Middle frontal gyrus (tissue), 1 donor: ENCODE measurements around the gene EXOC3.
"Not testable (repeated sequence)": the region's sequence is repeated elsewhere in the genome, so short reads cannot be mapped to it uniquely, and the experiment has no call there.

Experiments used
- DNase-seq: peaks from one replicate; pipeline ENCODE4 v3.0.0-alpha.2; 2015; ENCODE audit warnings: low spot score; ENCODE audit errors: extremely low spot score

EXOC3 gene

DNA sequence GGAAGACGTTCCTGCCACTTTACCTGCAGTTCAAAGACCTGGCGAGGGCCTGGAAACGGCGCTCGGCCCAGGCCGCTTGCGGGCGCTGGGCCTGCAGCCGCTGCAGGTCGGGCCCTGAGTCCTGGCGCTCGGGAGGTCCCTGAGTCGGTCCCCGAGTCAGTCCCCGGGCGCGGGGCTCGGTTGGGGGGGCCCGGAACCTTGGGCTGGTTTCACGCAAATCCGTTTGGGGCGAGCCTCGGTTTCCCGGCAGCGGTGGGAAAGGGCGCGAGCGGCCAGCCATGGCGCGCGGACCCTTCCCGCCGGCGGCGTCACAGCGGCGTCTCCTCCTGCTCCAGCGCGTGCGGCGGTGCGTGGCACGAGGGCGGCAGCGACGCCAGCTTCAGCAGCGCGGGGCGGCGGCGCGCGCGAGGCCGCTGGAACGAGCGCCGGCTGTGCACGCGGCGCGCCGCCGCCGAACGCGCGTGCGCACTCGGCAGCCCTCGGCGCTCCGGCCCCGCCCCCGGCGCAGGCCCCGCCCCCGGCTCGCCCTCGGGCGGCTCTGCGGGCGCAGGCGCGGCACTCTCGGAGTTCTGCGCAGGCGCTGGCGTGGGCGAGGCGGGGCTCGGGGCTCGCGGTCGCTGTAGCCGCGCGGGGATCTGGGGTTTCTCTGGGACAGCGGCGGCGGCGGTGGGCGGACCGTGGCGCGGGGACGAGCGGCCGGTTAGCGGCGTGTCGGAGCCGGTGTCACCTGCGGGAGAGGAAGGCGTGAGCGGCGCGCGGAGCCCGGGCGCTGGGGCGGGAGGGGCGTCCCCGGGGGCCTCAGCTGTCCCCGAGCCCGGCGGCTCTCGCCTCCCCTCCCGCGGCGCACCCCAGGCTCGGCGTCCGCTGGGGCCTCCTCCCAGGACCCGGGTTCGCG lies 29.9 kb downstream of the EXOC3 start:
- peak; percentile 74 for DNase-seq

DNA sequence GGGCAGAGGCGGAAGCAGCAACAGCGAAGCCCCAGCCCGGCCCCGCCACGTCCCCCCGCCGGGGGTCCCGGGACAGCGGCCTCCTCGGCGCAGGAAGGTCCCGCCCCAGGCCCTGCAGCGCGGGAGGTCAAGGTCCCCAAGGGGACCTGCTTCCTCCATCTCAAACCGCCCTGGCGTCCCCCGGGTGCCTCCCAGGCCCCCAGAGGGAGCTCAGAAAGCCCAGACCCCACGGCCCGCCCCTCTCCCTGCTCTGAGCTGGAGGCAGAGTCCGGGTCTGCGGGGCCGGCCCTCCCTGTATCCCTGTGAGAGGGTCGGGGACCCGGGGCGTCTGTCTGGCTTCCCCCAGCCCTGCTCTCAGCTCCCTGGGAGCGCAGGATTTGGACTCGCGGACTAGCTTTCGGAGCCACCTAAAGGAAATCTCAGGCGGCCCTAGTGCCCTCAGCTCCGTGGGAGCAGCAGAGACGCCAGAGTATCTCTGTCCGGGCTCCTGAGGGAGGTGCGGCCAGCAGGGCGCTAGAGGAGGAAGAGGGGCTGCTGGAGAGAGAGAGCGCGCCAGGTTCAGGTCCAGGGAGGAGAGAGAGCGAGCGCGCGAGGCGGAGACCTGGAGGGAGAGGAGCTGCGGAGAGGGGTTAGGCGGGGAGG lies 30.7 kb downstream of the EXOC3 start:
- no peak for DNase-seq

DNA sequence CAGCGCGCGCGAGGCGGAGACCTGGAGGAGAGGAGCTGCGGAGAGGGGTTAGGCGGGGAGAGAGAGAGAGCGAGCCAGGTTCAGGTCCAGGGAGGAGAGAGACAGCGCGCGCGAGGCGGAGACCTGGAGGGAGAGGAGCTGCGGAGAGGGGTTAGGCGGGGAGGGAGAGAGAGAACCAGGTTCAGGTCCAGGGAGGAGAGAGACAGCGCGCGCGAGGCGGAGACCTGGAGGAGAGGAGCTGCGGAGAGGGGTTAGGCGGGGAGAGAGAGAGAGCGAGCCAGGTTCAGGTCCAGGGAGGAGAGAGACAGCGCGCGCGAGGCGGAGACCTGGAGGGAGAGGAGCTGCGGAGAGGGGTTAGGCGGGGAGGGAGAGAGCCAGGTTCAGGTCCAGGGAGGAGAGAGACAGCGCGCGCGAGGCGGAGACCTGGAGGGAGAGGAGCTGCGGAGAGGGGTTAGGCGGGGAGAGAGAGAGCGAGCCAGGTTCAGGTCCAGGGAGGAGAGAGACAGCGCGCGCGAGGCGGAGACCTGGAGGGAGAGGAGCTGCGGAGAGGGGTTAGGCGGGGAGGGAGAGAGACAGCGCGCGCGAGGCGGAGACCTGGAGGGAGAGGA lies 31.4 kb downstream of the EXOC3 start:
- not testable (repeated sequence) for DNase-seq

DNA sequence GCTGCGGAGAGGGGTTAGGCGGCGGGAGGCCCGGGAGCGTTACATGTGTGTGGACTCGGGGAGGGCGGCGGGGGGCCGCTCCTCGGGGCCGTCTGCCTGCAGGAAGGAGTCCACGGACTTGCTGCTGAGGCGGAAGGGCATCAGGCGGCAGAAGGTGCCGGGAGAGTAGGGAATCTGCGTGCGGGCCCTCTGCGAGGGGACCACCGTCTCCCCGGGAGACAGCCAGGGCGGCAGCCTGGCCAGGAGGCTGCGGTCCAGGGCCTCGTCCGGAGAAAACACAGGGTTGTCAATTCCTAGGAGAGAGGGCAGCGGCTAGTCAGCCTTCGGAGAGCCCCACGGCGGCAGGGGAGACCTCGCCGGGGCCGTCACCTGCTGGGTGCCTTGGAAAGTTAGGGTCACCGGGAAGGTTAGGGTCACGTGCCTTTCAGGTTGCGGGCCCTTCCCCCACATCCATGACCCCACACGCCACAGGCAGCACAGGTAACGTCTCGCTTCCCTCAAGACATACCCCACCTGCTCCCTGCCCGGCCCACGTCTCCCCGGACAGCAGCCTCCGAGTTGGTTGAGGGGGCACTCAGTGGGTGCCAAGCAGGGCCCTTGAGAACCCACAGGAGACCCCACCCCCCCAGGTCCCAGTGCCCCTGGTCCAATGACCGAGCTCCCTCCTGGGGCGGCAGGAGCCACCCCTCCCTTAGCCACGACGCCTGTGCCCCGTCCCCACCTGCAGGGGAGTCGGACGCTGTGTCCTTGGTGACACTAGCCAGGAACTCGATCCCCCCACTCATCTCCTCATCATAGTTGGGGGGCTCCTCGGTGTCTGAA lies 32.1 kb downstream of the EXOC3 start:
- no peak for DNase-seq

DNA sequence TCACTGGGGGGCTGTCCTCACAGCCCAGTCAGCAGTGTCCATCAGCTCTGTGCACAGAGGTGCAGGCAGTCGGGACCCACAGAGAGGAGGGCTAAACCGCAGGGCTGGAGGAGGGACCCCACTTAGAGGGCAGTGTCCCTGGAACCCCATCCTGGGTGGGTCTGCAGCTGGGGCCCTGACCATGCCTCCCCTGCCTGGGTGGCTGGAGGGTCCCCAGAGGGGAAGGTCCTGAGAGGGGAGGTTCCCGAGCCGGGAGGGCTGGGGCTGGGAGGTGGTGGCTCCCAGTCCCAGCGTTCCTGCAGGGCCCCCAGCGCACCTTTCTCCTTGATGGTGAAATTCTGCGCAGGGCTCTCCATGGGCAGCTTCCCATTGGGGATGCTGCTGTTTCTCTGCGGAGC lies 32.7 kb downstream of the EXOC3 start:
- DNase-seq: no peak

DNA sequence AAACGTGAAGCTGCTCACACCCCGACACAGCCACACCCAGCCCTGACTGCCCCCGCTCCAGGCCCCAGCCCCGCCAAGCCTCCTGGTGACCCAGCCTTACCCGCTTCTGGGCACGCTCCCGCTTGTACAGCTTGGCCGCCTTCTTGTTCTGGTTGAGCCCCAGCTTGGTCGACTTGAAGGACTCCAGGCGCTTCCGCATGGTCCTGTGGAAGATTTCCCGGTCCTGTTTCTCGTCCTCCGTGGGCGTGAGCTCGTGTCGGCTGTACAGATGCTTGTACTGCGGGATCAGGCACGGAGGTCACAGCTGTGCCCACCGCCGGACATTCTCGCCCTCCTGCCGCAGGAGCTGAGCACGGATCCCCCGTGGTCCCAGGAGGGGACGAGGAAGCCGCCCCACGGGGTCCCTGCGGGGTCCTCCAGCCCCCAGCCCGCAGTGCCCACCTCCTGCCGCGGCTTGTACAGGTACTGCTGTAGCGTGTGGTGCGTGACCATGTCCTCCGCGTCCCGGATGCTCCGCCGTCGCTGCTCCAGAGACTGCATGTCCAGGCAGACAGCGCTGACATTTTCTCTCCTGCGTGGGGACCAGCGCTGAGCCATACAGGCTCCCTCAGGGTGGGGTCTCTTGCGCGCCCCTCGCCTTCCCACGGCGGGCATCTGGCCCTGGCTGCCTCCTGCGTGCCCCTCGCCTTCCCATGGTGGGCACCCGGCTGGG lies 33.3 kb downstream of the EXOC3 start:
- no peak for DNase-seq

DNA sequence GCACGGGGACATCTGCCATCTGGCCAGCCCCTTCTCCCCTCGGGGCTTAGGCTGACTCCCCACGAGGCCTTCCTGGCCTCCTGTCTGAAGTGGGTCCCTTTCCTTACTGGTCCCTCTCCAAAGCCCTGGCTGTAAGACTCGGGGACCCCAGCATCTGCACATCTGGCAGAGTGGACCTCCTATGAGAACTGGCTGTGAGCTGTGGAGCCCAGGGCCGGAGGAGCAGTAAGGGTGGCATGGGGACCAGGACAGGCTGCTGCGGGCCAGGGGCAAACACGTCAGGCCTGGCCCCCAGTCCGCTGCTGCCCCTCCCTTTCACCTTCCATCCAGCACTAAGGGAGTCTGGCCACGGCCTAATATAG lies 33.8 kb downstream of the EXOC3 start:
- no peak for DNase-seq

DNA sequence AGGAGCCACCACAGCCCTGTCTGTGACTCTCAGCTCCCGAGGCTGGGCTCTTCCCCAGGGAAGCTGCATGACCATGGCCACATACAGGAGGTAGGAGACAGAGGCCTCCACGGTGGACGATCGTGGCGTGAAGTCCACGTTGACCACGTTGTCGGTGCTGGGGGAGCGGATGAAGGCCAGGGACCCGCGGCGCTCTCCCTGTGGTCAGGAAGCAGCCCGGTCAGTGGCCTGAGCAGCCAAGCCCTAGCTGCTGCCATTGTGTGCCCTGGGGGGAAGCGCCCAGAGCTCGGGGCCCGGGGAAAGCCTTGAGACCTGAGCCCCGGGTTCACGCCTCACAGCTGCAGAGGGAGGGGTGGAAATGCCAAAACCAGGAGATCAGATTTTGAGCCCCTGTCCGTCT lies 34.3 kb downstream of the EXOC3 start:
- DNase-seq: no peak

DNA sequence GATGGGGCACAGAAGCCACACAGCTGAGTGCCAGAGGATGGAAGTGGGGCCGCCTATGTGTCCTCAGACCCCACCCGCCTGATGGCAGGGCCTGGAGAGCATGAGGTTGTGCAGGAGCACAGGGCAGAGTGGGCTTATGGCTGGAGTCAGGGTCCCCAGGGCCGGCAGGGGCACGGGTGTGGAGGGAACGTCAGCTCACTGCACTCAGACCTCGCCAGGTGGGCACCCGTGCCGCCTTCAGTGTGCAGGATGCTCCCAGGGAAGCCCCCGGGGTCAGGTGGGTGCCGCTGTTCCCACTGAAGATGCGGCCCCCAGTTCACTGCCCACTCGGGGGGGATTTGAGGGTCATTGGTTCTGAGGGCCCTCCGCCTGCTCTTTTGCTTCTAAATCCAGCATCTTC lies 34.9 kb downstream of the EXOC3 start:
- no peak for DNase-seq

DNA sequence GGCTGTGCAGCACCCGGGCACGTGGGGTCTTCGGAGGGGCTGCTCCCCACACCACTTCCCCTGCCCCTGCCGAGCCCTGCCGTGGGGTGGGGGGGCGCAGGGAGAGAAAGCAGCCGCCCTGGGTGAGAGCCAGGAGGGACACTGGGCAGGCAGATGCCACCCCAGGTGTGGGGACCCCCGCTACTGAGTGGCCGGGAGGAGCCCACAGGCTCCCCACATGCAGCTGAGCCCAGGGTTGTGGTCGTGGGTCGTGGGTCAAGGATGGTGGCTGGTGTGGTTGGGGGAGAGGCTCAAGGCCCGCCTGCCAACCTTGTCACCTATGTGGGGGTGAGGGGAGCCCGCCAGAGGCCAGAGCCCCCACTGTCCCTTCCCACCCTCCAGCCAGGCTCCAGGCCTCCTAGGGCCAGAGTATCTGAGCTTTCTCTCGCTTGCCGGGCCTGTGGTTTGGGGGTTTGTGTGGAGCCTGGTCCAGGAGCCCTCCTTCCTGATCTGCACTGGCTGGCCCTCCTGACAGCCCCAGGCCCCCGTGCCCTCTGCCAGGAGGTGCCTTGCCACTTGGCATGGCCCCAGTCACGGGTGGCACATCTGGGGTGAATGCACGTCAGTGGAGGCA lies 35.5 kb downstream of the EXOC3 start:
- no peak for DNase-seq

DNA sequence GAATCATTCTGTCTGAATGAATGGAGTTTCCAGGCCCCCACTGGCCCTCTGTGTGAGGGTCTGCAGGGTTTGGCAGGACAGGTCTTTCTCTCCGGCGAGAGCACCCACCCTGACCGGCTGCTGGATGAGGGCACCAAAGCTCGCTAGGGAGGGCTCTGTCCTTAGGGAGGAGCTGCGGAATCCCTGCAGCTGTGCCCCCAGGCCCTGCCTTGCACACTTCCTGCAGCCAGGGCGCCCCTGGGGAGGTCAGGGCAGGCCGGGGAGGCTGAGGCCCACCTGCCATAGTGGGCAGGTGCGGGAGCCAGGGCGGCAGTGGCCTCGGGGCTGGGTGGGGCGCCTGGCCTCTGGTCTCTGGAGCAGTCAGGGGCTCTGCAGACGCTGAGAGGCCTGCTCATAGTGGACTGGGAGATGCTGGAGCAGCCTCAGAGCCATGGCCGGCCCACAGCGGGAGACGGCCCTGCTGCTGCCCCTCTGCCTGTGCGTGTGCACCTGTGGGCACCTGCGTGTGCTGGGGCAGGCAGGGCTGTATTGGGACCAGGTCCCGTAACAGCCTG lies 36.1 kb downstream of the EXOC3 start:
- no peak for DNase-seq

DNA sequence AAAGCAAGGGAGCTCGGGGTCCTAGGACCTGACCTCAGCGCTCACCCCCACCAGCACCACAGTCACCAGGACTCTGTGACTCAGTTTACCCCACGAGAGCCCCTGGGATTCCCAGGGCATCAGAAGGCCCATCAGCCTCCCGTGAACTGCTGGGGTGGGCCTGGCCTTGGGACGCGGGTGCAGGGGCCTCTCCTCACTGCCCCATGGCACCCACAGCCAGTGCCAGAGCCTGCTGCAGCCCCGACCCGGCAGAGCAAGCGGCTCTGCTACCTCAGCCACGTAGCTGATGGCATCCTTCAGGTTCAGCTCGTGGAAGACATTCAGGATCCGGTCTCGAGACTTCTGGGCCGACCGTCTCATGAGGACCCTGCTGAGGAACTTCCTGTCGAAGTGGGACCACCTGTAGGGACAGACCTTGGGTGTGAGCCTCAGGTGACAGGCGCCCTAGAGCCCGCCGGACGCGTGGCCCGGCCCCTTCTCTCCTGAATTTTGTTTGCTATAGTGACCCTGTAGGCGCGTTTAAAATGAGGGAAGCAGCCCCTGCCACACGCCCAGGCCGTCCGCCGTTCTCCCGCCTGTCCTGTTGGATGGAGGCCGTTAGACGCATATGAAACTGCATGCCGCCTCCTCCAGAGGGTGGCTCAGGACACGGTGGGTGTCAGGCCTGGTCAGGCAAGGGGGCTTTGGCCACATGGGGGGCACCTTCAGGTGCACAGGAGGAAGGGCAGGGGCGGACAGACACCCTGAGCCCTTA lies 36.8 kb downstream of the EXOC3 start:
- no peak for DNase-seq

DNA sequence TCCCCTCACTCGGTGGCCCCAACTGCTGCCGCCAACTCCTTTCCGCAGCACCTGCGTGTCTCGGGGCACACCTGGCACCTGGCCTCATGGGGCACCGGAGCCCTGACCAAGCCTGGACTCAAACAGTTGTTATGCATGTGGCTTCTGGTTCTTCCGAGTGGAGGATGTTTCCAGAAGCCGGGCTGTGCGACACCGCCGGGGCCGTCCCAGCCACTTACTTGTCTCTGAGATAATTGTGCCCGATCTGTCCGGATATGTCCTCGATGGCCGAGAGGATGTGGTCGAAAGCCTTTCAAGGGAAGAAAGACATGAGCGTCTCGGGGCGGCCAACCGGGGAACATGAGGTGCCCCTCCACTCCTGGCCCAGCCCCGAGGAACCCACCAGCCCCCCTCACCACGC lies 38.4 kb downstream of the EXOC3 start:
- no peak for DNase-seq

DNA sequence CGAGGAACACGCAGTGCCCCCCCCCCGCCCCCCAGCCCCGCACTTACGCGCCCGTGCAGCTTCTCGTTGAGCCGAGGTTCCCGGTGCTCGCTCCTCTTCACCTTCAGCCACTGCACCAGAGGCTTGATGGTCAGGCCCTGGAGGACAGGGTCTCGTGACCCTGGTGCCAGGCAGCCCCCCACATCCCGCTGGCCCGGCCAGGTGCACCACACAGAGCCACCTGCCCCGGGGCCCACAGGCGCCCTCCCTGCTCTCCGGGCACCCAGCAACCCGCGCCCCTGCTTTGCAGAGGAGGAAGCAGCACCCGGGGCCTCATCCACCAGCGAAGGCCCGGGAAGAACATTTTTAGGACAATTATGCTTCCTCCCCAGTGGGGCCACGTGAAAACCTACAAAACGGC lies 39.0 kb downstream of the EXOC3 start:
- DNase-seq: no peak

DNA sequence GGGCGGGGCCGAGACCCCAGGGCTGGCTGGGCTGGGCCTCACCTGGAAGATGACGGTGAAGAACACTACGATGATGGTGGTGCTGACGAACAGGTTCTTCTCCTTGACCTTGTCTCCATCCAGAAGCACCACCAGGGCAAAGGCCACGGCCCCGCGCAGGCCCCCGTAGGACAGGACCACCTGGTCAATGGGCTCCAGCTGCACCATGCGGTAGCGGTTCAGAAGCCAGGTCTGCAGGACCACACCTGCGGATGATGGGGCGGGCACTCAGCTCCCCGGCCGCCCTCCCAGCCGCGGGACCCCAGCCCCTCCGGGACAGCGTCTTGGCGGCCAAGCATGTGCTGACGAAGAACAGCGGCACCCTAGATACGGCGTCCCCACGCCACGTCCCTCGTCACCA lies 39.5 kb downstream of the EXOC3 start:
- DNase-seq: no peak

DNA sequence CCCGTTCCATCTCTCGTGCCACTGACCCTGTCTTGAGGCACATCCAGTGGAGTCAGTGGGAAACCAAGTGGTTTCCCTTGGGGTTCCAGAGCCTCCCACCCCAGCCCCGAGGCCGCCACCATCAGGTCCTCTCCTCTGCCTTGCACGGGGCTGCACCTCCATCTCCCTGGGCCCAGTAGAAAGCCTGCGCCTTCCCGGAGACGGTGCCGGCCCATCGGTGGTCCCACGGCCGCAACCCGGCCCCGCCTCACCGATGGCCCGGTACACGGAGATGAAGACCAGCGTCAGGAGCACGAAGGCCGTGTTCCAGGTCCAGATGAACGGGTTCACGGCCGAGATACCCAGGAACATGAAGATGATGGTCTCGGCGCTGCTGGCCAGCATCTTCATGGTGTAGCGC lies 40.0 kb downstream of the EXOC3 start:
- DNase-seq: no peak

DNA sequence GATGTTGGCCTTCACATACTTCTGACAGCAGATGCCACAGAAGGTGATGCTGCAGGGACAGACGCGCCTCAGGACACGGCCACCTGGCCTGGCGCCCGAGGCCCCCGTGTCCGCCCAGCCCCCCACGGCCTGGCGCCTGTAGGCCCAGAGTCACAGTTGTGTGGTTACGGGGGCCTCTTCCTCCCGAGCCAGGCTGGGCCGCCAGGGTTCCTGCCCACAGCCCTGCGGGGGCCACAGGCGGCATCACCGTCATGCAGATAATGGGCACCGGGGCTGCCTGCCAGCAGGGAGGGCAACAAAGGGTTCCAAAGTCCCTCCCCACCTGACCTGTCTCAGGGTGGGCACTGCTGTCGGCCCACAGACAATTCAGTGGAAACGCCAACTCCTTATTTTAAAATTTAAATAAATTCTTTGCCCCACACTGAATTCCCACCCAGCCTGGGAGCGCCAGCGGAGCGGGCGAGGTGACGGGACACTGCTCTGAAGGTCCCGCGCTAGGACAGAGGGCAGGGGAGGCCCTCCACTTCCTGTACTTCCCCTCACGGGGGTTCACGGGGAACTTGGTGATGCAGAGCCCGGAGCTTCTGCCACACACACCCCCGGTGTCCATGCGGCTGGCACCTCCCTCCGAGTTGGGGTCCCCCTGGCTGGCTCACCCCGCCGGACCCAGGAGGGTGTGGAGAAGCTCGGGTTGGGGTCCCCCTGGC lies 40.6 kb downstream of the EXOC3 start:
- DNase-seq: no peak

DNA sequence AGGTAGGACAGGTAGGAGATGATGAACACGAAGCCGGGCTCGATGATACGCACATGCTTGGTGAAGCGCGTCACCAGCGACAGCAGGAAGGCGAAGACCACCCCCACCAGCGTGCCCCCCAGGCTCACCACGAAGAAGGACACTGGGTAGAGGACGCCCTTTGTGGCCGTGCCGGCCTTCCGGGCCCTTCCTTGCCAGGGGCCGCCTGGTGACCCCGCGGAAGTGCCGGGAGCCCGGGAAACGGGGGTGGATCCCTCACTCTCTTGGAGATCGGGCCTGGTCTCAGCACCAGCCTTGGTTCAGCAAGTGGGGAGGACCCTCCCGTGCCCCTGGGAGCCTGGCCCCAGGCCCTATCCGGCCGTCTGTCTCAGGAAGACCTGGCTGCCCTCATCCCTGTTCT lies 41.6 kb downstream of the EXOC3 start:
- DNase-seq: no peak
